ENCODE measurements around the gene DNAH7. TPM values are rescaled to one million over a fixed set of nuclear protein-coding genes. Genes with fewer than 3 reads are reported as not detected.

Gene DNAH7
- total and polyA plus RNA-seq, 2 of the 8 experiments (the other 6 are each of a cell fraction or from before 2014, with no cell fraction given): 0.07 to 0.08 TPM

DNA sequence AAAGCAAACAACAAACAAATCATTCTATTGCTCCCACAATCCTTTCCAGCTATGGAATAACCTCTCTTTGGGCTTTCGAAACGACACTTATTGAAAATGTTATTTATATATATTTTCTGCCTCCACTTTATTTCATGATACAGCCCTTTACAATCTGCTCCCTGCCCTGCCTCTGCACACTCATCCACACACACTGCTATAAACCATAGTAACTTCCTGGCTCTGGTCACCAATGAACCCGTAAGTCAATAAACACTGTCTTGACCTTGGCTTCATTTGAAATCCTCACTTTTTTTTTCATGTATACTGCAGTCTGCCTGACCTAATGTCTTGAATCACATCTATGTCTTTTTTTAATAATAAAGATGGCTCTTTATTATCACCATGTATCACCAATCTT is 250.1 kb downstream of the DNAH7 start (continued):
- TF ChIP-seq, protein P1, sequence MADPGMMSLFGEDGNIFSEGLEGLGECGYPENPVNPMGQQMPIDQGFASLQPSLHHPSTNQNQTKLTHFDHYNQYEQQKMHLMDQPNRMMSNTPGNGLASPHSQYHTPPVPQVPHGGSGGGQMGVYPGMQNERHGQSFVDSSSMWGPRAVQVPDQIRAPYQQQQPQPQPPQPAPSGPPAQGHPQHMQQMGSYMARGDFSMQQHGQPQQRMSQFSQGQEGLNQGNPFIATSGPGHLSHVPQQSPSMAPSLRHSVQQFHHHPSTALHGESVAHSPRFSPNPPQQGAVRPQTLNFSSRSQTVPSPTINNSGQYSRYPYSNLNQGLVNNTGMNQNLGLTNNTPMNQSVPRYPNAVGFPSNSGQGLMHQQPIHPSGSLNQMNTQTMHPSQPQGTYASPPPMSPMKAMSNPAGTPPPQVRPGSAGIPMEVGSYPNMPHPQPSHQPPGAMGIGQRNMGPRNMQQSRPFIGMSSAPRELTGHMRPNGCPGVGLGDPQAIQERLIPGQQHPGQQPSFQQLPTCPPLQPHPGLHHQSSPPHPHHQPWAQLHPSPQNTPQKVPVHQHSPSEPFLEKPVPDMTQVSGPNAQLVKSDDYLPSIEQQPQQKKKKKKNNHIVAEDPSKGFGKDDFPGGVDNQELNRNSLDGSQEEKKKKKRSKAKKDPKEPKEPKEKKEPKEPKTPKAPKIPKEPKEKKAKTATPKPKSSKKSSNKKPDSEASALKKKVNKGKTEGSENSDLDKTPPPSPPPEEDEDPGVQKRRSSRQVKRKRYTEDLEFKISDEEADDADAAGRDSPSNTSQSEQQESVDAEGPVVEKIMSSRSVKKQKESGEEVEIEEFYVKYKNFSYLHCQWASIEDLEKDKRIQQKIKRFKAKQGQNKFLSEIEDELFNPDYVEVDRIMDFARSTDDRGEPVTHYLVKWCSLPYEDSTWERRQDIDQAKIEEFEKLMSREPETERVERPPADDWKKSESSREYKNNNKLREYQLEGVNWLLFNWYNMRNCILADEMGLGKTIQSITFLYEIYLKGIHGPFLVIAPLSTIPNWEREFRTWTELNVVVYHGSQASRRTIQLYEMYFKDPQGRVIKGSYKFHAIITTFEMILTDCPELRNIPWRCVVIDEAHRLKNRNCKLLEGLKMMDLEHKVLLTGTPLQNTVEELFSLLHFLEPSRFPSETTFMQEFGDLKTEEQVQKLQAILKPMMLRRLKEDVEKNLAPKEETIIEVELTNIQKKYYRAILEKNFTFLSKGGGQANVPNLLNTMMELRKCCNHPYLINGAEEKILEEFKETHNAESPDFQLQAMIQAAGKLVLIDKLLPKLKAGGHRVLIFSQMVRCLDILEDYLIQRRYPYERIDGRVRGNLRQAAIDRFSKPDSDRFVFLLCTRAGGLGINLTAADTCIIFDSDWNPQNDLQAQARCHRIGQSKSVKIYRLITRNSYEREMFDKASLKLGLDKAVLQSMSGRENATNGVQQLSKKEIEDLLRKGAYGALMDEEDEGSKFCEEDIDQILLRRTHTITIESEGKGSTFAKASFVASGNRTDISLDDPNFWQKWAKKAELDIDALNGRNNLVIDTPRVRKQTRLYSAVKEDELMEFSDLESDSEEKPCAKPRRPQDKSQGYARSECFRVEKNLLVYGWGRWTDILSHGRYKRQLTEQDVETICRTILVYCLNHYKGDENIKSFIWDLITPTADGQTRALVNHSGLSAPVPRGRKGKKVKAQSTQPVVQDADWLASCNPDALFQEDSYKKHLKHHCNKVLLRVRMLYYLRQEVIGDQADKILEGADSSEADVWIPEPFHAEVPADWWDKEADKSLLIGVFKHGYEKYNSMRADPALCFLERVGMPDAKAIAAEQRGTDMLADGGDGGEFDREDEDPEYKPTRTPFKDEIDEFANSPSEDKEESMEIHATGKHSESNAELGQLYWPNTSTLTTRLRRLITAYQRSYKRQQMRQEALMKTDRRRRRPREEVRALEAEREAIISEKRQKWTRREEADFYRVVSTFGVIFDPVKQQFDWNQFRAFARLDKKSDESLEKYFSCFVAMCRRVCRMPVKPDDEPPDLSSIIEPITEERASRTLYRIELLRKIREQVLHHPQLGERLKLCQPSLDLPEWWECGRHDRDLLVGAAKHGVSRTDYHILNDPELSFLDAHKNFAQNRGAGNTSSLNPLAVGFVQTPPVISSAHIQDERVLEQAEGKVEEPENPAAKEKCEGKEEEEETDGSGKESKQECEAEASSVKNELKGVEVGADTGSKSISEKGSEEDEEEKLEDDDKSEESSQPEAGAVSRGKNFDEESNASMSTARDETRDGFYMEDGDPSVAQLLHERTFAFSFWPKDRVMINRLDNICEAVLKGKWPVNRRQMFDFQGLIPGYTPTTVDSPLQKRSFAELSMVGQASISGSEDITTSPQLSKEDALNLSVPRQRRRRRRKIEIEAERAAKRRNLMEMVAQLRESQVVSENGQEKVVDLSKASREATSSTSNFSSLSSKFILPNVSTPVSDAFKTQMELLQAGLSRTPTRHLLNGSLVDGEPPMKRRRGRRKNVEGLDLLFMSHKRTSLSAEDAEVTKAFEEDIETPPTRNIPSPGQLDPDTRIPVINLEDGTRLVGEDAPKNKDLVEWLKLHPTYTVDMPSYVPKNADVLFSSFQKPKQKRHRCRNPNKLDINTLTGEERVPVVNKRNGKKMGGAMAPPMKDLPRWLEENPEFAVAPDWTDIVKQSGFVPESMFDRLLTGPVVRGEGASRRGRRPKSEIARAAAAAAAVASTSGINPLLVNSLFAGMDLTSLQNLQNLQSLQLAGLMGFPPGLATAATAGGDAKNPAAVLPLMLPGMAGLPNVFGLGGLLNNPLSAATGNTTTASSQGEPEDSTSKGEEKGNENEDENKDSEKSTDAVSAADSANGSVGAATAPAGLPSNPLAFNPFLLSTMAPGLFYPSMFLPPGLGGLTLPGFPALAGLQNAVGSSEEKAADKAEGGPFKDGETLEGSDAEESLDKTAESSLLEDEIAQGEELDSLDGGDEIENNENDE (IDR thresholded peaks at IDR 0.05; ENCODE audit: insufficient replicate concordance, low read length): no peak
